ENCODE data around the gene GMEB2. TPM values are rescaled to one million over a fixed set of nuclear protein-coding genes. Genes with fewer than 3 reads are reported as not detected.

GMEB2 gene
- total RNA-seq, 1 donor from 2014 or later, result 11.2 TPM

- H3K27me3 Mint-ChIP-seq (ENCODE audit: unreplicated experiment), result no peaks in the 10 kb centered on the region
- H3K9me3 Mint-ChIP-seq (ENCODE audit: unreplicated experiment), result no peaks in the 10 kb centered on the region
- no peak overlapping the region for H3K27ac Mint-ChIP-seq (ENCODE audit: unreplicated experiment)
- no peak for TF ChIP-seq CTCF (IDR thresholded peaks at IDR 0.05; ENCODE audit: unreplicated experiment)
- DNase-seq (ENCODE audit: low spot score), result no peak
- H3K4me3 Mint-ChIP-seq (ENCODE audit: unreplicated experiment), result no peak overlapping the region
- H3K36me3 Mint-ChIP-seq (ENCODE audit: low read depth, unreplicated experiment), result no peaks in the 10 kb centered on the region
- no peaks in the 10 kb centered on the region for H3K4me1 Mint-ChIP-seq (ENCODE audit: unreplicated experiment)
These were observed 68.0 kb downstream of the GMEB2 start for GRCh38 chr20:63558804-63559484.

- no peak for TF ChIP-seq CTCF (IDR thresholded peaks at IDR 0.05; ENCODE audit: unreplicated experiment)
- no peaks in the 10 kb centered on the region for H3K27me3 Mint-ChIP-seq (ENCODE audit: unreplicated experiment)
- no peaks in the 10 kb centered on the region for H3K36me3 Mint-ChIP-seq (ENCODE audit: low read depth, unreplicated experiment)
- no peaks in the 10 kb centered on the region for H3K9me3 Mint-ChIP-seq (ENCODE audit: unreplicated experiment)
- H3K4me1 Mint-ChIP-seq (ENCODE audit: unreplicated experiment), result no peaks in the 10 kb centered on the region
- DNase-seq (ENCODE audit: low spot score), result no peak
- H3K27ac Mint-ChIP-seq (ENCODE audit: unreplicated experiment), result no peak overlapping the region
- H3K4me3 Mint-ChIP-seq (ENCODE audit: unreplicated experiment), result no peak overlapping the region
These were observed 69.4 kb downstream of the GMEB2 start for GRCh38 chr20:63557481-63557891.

- no peaks in the 10 kb centered on the region for H3K36me3 Mint-ChIP-seq (ENCODE audit: low read depth, unreplicated experiment)
- no peak overlapping the region for H3K27ac Mint-ChIP-seq (ENCODE audit: unreplicated experiment)
- DNase-seq (ENCODE audit: low spot score), result no peak
- H3K27me3 Mint-ChIP-seq (ENCODE audit: unreplicated experiment), result no peaks in the 10 kb centered on the region
- TF ChIP-seq CTCF (IDR thresholded peaks at IDR 0.05; ENCODE audit: unreplicated experiment), result no peak
- no peak overlapping the region for H3K4me3 Mint-ChIP-seq (ENCODE audit: unreplicated experiment)
- no peaks in the 10 kb centered on the region for H3K9me3 Mint-ChIP-seq (ENCODE audit: unreplicated experiment)
- no peaks in the 10 kb centered on the region for H3K4me1 Mint-ChIP-seq (ENCODE audit: unreplicated experiment)
These were observed 69.9 kb downstream of the GMEB2 start for GRCh38 chr20:63556873-63557478.

GRCh38 chr20:63555661-63556381 is 71.1 kb downstream of the GMEB2 start:
- no peaks in the 10 kb centered on the region for H3K27me3 Mint-ChIP-seq (ENCODE audit: unreplicated experiment)
- no peaks in the 10 kb centered on the region for H3K4me1 Mint-ChIP-seq (ENCODE audit: unreplicated experiment)
- TF ChIP-seq CTCF (IDR thresholded peaks at IDR 0.05; ENCODE audit: unreplicated experiment), result no peak
- H3K27ac Mint-ChIP-seq (ENCODE audit: unreplicated experiment), result no peak overlapping the region
- H3K9me3 Mint-ChIP-seq (ENCODE audit: unreplicated experiment), result no peaks in the 10 kb centered on the region
- no peaks in the 10 kb centered on the region for H3K36me3 Mint-ChIP-seq (ENCODE audit: low read depth, unreplicated experiment)
- no peak overlapping the region for H3K4me3 Mint-ChIP-seq (ENCODE audit: unreplicated experiment)
- no peak for DNase-seq (ENCODE audit: low spot score)

Data from endothelial cell (in vitro differentiated cells).